8988T (cell line): ENCODE results near the gene AP1G1.

Experiments used
- DNase-seq: peaks from one replicate; pipeline ENCODE4 v3.0.0; 2011

AP1G1 gene

DNA sequence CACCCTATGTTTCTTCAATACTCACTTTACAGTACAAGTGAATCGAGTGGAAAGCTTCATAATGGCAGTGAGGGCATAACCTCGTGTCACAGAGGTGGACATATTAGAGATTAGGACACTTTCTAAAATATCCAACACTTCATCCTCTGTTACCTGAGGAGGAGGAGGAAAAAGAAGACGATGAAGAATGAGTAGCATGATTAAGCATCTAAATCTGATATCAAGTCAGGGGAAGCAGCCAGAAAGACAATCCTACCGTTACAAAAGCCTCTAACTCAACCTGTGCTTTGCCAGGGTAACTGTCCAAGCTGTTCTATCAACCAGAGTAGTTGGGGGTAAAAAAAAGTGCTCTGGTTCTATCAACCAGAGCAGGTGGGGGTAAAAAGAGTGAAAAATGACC lies 60.4 kb downstream of the AP1G1 start:
- no peak for DNase-seq

DNA sequence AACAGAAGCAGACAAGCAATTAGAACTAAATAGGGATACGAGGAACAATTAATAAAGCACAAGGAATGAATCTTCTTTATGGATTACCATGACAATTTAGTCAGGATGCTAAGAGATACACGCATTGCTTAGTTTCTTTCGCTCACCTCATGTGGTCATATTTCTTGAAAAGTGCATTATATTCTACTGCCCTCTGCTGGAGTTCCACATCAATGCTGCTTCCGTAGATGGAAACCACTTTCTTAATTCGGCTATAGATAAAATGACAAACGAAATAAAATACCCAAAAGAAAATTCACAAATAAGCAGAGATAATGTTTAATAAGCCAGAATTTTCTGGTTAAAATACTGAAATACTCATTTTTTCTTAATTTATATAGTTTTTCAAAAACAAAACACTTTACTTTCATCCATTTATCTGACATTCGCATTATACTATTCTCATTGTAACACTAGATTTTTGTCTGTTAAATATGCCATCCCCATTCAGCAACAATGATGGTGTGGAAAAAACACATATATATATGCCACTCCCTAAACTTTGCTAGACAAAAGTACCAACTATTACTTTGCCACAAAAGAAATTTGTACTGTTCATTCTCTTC lies 62.1 kb downstream of the AP1G1 start:
- peak; percentile 45 for DNase-seq

DNA sequence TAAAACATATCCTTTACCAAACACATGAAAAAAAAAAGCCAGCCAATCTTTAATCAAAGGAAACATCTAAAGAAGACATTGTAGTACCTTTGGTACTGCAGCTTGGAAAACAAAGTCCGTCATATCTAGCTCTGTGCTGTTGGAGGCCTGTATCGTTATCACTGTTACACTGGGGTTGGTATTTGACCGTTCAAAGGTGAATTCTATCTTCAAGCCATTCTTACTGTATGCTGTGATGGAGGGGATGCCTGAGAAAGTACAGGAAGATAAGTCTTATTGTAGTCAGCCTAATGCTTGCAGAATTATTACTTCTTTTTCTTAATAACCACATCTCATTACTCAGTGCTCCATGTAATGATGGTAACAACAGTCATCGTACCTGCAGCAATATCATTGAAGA lies 69.8 kb downstream of the AP1G1 start:
- no peak for DNase-seq

DNA sequence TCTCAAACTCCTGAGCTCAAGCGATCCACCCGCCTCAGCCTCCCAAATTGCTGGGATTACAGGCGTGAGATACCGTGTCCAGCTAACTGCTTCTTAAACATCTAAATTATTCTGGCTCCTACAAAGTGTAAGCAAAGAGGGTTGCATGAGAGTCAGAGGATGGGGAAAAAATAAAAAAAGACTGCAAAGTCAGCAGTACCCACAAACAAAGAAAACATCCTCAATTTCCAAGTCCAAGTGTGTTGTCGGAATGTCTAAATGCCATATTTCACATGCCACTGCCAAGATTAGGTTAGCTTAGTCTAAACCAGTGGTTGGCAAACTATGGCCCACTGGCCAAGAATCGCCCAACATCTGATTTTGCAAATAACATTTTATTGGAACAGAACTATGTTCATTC lies 71.1 kb downstream of the AP1G1 start:
- DNase-seq, result no peak

DNA sequence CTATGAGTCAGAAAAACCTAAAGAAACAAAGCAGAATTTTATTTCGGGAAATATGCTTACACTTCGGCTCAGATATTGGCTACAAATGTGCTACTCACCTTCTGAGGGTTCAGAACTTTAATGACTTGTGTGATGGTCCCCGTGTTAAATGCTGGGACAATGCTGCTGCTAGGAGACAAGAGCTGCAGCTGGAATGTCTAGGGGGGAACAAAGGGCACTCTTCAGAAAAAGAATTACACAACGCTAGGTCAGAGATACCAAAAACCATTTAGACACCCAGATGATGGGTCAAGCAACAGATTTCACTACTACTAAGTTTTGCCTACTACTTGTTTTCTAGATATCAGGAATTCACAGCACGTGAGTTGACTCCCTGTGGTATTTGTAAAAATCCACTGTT lies 74.1 kb downstream of the AP1G1 start:
- no peak for DNase-seq

DNA sequence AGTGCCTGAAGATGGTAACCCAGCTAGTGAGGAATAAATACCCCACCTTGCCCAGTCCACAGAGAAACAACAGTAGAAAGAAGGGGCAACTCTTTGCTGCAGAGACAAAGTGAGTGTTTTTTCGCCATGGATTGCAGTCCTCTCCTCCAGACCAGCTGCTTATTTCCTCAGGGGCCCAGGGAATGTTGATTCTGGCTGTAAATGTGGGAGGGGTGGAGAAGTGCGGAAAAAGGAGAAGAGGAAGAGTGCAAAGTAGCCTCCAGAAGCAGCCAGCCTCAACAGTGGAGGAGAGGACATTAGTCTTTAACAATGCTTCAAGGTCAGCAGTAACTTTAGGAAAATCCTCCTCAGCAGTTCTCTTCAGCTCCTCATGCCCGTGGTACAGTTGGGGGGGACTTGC lies 76.0 kb downstream of the AP1G1 start:
- DNase-seq, result no peak

DNA sequence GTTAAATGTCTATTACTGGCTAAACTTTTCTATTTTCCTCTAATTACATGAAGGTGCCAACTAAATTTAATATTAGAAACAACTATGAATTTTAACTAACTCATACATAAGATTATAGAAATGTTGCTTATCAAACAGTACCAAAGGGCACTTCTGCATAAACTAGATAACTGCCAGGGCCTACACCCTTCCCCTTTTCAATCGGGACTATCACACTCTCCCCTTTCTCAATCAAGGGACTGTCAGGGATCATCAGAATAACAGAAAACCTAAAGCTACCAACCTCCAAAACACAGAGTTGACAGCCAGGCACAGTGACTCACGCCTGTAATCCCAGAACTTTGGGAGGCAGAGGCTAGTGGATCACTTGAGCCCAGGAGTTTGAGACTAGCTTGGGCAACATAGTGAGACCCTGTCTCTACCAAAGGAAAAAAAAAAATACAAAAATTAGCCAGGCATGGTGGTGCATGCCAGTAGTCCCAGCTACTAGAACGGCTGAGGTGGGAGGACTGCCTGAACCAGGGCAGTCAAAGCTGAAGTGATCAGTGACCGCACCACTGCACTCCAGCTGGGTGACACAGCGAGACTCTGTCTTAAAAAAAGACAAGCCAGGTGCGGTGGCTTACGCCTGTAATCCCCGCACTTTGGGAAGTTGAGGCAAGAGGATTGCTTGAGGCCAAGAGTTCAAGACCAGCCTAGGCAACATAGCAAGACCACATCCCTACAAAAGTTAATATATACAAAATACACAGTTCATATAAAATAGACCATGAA lies 80.9 kb downstream of the AP1G1 start:
- DNase-seq, result no peak

DNA sequence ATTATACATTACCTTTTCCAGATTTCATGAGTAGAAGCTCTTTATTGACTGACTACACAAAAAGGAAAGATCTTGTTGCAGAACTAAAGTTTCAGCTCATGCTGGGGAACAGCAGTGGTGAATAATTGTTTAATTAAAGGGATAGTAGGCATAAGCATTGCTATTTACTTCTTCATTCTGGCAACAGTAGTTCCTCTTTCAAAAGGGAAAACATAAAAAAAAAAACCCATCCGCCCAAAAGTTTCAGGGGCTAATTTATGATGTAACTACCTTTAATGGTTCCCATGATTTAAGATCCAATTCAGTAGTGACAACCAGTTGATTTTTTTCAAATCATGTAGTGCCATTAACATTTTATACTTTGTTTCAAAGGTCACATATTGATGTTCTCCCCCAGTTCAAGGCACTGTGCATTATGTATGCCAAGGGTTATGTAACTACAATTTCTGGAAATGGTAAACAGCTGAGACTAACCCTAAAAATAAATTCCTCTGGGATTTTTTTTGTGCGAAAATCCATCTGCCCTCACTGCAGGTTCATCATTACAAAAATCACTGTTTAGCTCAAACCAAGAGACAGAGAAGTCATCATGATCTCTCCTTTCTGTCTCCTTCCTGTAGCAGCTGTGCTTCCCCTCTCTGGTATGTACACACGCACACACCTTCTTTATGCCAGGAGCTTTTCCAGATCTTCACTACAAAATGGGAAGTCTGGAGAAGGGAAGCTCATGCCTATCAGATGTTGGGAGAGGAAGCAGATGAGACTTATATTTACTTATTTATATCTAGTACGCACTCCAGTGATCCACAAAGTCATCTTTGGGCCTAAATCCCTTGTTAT lies 81.9 kb downstream of the AP1G1 start:
- DNase-seq, result no peak

DNA sequence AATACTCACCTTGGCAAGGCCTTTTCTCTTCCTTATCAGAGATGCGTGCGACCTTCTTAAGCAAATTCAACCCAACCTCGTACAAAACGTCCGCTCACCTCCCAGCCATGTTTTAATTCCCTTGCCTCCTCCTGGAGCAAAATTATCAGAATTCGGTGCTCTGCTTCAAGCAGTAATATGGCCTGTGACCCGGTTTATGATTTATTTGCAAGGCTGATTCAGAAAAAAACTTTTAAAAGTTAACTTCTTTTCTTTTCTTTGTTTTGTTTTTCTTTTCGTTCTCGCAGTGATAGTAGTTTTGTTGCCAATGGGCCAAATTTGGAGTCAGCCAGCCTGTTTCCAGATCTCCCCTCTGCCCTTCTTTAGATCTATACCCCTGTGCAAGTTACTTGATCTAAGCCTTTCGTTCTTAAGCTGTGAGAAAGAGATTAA lies 84.3 kb downstream of the AP1G1 start, which contains the start of gene PHLPP2:
PHLPP2 (minus strand) TSS at position 382 of the 432 bp plus-strand sequence. CDS start 9,906 bp downstream, outside the sequence.
- DNase-seq, result no peak

DNA sequence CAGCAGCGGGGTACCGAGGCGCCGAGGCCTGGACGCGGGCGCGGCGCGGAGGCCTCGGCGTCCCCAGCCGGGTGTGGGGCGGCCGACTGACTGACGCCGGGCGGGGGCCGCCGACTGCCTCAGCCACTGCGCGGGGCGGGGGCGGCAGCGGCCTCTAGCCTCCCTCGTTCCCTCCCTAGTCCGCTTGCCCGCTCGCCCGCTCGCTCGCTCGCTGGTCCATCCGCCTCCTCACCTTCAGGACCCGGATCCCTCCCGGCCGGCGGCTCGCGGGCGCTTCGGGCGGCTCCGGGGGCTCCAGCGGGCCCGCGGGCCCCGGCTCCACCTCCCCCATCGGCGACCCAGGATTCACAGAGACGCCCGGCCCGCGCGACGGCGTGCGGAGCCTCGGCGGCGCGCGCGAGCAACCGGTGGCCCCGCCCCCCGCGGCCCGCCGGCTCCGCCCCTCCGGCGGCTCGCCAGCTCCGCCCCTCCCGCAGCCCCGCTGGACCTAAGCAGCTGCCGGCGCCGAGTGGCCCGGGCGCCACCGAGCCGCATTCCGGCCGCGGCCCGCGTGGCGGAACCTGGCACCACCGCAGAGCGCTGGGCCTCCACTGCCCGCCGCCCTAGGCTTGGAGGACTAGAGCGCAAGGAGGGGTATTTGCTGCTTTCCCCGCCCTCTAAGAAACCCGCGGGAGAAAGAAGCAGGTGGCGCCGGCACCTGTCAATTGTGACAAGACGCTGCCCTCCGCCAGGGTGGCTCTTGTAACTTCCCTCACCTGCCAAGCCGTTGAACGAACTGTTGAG lies 84.9 kb downstream of the AP1G1 start:
- peak; percentile 93 for DNase-seq

DNA sequence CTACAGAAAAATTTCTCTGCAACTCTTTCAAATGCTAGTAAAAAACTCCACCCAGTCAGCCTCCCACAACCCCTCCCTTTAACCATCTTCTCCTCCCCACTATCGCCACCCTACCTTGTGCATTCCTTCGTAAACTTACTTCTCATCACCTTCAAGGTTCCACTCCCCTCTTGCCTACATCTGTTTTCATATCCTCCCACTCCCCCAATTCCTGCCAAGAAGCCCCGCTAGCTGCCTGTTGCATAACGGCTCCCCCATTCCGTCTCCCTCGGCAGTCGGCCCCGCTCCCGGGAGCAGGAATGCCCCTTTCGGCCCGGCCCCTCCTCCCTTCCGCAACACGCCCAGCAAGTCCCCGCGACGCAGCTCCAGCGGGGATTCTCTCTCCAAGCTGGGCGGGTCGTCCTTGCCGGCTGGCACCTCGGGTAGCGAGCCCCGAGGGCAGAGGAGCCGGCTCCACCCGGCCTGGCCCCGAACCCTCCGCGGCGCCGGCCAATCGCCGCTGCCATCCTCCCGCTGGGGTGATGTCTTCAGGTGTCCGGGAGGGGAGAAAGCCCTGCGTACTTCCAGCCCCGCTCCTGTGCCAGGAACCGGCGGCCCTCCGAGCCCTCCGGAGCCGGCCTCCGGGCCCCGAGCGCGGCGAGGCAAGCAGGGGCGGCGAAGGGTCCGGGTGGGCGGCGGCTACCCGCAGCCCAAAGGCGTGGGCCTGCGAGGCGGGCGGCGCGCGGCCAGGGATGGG lies 85.7 kb downstream of the AP1G1 start:
- peak; percentile 86 for DNase-seq

DNA sequence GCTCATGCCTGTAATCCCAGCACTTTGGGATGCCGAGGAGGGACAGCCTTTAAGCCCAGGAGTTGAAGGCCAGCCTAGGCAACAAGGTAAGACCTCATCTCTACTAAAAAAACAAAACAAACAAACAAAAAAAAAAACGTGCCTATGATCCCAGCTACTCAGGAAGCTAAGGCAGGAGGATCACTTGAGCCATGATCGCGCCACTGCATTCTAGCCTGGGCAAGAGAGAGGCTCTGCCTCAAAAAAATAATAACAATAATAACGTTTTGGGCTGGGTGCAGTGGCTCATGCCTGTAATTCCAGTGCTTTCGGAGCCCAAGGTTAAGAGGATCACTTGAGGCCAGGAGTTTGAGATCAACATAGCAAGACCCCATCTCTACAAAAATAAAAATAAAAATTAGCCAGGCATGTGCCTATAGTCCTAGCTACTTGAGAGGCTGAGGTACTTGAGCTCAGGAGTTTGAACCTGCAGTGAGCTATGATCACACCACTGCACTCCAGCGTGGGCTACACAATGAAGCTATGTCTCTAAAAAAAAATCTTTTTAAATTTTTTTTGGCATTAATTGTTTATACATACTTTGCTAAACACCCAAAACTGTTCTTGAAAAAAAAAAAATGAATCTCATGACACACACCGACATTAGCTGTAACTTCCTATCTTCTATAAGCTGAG lies 87.4 kb downstream of the AP1G1 start:
- DNase-seq, result no peak

DNA sequence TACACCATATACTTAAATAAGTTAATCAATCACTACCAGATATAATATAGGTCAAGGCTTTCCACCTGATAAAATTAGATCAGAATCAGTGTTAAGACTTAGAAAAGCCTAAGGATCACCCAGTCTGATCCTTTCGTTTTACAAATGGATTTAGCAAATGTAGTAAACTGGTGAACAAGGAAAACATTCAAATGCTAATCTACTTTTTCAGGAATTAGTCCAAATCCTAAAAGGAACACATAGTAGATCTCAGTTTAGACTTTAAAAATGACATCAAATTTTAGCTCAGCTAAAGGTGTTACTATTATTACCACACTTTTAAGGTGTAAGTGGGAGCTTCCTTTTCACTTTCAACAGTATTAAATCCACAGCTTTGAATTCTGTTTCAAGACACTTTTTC lies 96.1 kb downstream of the AP1G1 start:
- DNase-seq, result no peak

DNA sequence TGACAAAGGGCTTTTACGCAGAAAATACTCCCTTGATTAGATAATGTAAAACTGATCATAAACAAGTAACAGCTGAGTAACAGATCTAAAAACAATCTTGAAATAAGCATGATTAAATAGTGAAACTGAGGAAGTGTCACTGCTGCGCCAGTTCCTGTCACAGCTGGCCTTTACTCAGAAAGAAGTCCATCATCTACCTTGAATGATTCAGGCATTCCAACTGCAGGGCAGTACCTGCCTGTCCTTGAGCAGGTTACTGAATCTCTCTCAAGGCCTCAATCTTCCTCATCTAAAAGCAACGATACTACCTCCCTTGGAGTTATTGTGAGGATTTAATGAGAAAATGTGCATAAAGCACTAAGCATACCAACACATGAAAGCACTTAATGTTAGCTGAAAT lies 96.8 kb downstream of the AP1G1 start:
- DNase-seq, result no peak

DNA sequence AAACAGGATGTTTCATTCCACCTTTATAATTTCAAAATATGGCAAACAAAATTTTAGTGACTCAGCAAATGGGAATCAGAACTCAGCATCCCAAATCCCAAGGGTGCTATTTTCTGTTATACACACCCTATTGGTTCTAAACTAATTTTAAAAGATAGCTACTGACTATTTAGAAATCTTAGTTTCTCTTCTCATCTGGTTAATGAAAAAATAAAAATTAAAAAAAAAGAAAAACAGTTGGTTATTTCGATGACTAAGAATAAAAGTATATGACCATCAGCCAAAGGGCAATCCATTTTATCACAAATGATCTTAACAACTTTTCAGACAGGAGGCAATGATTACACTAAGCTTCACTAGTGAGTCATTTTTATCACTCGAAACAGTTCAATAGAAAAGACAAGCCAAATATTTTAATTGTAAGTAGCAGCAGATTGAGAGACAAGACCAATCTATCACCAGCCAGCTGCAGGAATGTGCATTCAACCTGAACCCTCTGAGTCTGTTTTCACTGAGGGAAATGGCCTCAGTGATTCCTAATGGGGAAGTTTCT lies 99.3 kb downstream of the AP1G1 start:
- no peak for DNase-seq

DNA sequence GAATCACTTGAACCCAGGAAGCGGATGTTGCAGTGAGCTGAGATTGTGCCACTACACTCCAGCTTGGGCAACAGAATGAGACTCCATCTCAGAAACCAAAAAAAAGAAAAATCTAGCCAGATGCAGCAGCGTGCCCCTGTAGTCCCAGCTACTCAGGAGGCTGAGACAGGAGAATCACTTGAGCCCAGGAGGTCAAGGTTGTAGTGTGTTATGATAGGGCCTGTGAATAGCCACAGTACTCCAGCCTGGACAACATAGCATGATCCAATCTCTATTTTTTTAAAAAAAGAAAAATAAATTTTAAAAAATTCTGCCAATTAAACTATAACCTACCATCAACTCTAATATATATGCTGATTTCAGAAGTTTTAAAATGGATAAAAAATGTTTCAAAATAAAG lies 99.9 kb downstream of the AP1G1 start:
- no peak for DNase-seq

DNA sequence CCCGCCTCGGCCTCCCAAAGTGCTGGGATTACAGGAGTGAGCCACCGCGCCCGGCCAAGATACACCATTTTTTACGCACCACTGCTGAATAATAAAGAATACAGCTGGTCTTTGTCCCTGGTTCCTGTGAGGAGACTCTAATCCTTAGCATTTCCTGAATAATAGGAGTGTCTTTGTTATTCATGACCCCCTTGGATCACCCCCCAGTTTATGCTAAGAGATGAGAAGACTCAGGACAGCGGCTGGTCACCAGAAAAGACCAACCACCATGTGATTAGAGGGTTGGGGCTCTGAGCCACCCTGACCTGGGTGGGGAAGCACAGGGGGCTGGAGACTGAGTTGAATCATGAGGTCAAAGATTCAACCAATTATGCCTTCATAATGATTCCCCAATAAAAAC lies 101.4 kb downstream of the AP1G1 start:
- DNase-seq, result no peak

DNA sequence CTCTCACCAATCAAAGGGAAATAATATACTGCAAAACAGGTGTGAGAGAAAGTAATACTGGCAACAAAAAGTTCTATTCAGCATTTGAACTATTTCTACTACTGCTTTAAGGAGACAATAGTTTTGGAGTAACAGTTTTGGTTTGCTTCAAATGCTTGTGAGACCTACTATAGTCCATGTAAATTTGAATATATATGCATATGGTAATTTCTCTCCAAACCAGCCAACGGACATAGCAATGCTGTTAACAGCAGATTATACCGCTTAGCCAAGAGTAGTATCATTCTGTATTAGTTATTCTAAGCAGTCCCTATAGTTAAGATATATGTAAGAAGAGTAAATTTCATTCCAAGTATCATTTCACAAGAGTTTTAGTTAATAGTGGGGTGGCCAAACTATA lies 102.6 kb downstream of the AP1G1 start:
- DNase-seq, result no peak

DNA sequence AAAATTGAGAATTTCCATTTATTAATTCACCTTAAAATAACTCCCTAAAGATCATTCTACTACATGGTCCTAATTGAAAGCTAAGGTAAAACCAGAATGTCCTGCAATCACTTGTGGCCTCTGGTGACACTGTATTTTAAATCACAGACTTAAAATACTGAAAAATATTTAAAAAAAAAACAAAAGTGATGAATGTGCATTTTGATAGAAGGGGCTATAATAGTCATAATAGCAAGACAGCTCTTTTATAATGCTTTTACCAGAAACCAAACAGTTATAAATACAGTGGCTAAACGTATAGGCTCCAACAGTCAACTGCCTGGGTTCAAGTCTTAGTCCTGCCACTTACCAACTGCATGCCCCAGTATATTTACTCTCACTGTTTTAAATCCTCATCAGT lies 105.3 kb downstream of the AP1G1 start:
- DNase-seq, result no peak

DNA sequence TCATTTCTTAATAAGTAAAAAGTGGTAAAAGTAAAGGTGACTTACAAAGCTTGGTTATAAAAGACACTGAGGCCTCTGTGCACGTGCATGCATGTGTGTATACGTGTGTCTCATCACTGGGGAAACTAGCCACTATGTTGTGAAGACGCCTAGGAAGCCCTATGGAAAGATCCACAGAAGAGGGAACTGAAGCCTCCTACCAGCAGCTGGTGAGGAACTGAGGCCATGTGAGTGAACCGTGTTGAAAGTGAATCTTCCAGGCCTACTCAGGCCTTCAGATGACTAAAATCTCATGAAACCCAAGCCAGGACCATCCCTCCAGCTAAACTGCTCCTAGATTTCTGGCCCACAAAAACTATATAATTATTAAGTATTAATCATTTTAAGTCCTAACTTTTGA lies 107.8 kb downstream of the AP1G1 start:
- DNase-seq, result no peak

DNA sequence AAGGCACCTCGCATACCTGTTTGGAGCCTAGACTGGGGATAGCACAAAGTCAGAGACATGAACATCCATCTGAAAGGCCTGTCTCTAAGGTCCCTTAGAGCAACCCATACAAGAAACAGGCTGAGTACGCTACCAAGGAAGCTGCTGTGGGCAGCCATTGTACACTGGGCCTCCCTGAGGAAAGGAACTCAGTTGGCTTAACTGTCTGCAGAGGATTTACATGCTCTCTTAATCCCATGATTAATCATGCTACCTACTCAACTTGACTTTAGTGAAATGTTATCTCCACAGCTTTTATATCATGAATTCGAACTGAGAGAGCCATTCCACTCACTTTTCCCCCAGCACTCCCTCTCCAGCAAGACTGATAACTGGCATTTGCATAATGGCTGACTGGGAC lies 110.1 kb downstream of the AP1G1 start:
- DNase-seq, result no peak
